HG03066 (cell line): Measurements from ENCODE around the gene TASOR2.
A peak's percentile ranks its signal among the peaks of the same experiment; 100 is the strongest.

ENCODE experiments used
- ATAC-seq: cut with Tn5 transposase; IDR thresholded peaks from one replicate; pipeline ENCODE4 v1.9.1; 2021; ENCODE audit warnings: low read depth; ENCODE audit not compliant: unreplicated experiment

TASOR2 gene

DNA sequence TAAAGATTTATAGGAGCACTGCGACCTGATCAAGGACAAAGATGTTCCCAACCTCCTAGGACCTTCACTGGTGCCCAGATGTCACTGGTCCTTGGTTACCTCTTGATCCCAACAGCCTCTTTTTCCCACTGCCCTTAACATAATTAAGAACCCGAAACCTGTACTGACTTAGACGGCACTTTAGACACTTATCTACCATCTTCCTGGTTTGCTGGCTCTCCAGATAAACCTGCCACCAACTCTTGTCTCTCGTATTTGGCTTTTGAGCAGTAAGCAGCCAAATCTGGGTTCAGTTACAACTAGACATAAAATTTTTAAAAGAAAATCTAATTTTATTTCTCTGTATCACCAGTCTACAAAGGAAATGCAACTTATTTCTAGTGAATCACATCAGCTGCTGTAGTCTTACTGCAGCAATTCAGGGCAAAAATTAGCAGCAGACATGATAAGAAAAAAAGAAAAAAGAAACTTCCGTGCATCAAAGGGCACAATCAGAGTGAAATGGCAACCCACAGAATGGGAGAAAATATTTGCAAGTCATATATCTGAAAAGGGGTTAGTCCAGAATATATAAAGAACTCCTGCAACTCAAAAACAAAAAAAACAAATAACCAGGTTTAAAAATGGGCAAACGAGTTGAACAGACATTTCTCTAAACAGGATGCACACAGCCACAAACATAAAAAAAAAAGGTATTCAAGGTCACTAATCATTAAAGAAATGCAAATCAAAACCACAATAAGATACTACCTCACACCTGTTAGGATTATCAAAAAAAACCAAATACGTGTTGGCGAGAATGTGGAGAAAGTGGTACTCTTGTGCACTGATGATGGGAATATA, 27.7 kb upstream of the TASOR2 start:
- no peak for ATAC-seq

- ATAC-seq, result no peak
Measured at GRCh38 chr10:5658871-5659618, 25.6 kb upstream of the TASOR2 start.

DNA sequence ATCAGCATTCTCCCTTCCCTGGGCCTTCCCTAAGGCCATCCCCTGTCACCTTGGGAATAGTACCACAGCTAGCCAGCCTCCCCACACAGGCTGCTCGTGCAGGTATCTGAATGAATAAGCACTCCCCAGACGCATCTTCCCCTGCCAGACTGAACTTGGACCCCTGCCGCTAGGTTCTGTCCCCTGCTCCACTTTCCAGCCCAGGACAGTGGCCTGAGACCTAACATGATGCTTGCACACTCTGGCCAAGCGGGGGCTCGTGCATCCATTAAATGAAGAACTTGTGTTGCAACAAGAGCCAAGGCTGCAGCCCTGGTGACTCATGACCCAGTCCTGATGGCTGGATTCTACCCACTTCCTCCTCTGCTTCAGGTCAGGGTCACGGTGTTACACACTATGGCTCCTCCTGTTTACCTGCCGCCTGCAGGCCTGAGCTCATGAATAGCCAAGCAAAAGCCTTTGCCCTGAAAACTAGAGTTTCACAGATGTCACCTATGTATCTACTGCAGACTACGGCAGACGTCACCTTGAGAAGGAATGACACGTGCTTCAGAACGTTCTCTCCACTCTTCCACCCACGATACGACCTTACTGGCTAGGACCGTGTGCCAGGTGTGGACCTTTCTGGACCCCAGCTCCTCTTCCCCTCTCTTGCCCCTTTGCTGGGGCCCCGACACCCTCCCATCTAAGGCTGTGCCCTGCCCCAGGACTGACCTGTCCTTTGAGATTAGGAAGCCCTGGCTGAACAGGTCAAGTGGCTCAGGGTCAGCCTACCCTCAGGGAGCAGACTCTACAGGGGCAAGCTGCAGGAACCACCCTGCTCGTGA, 24.7 kb upstream of the TASOR2 start:
- no peak for ATAC-seq

DNA sequence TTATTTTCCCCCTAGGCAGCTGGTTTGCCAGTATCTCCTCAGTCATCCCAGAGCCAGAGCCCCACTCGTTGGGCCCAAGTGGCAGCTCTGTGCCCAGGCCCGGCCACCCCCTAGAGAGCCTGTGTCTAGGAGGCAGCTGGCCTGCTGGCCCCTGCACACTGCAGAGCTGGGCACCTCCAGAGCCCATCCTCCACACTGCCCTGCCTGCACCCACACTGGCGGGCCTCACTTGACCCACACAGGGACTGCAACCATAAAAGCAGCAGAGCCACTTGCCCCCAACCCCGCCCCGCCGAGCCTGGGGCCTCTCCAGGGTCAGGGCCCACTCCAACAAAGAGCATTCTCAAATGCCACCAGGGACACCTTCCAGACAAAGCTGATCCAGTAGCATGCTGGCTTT, 23.6 kb upstream of the TASOR2 start:
- no peak for ATAC-seq

GRCh38 chr10:5662708-5663579, 21.7 kb upstream of the TASOR2 start:
- ATAC-seq, result no peak

GRCh38 chr10:5663692-5664427, 20.8 kb upstream of the TASOR2 start:
- no peak for ATAC-seq

DNA sequence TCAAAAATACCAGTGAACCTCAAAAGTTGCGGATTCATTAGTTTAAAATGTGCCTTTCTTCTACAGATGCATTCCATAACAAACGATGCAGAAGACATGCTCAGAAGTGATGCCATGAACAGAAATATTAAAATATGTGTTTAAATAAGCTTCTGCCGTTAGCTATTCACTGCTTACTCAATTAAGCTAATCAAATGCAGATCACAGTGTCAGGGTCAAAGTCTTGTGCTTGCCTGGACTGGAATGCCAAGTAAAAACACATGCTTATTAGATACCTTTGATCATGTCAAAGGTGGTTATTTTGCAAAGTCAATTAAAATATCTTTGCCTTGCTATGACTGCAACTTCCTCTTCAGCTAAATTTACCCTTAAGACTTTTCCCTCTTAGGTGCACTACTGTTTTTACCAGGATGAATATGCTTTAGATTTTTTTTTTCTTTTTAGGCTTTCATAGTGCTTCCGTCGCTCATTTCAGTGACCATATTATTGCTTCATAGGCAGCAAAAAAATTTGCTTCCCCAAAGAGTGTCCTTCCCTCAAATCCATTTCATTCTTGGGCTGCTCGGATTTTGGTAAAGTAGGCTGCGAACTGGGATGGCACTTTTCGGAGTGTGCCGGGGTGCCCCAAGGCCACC, 19.1 kb upstream of the TASOR2 start:
- ATAC-seq, result no peak

DNA sequence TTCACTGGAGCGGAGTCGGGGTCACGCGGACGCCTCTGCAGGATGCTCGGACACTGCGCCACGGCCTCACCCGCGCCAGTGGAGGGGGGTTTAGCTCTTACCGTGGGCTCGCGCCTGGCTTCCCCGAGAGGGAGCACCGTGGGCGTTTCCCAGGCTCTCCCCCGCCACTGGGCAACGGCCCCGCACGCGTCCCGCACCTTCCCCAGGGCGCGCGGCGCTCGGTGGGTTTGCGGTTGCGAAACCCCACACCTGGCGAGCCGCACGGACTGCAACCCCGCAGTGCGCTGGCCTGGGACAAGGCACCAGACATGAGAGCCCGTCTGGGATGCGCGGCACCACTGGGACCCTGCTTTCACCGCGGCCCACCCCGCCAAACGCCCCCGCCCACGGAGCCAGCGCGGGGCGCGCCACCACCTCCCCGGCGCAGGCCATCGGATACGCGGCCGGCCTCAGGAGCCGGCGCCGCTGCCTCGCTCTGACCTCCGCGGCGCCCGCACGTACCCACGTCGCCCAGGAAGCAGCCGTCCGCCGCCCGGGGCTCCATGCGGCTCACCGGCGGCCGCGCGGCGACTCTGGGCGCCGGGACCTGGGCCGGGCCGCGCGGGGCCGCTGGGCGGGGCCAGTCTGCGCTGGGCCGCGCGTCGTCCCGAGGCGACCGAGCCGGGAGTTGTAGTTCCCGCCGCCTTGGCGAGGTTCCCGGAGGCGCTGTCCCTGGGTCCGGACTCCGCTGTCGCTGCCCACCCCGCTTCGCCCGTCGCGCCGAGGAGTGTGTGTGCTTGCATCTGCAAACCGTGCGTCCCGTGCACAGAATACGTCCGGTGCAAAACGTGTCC, 18.4 kb upstream of the TASOR2 start, which contains the start of gene ASB13:
Gene ASB13 (minus strand): TSS at position 588 of the 833 bp plus-strand sequence. CDS start 44 bp downstream, at position 544.
- ATAC-seq, result peak; percentile 58

DNA sequence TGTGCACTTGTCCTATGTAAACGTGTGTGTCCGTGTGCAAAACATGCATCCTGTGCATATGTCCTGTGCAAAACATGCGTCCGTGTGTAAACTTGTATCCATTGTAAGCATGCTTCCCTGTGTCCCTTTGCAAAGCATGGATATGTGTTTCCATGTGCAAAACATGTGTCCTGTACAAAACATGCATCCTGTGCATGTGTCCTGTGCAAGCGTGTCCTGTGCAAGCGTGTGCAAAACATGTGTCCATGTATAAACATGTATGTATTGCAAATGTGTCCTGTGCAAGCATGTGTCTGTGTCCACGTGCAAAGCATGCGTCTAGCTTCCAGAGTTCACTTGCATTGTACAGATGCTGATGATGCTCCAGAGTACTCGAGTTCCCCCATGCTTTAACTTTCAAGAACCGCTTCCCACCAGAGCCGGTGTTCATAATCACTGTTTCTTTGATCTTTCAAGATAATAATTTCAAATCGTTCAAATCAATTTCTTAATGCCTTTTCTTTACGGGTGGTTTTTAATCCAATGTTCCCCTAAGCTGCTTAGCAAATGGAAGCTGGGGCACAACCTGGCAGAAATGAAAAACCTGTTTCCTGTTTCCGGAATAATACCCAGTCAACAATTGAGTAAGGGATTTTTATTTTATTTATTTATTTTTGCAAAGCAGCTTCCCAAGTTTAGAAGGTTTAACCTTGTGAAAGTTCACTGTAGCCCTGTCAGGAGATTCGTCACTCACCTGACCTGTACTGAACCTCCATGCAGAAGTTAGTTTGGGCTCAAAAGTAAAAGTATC, 17.6 kb upstream of the TASOR2 start:
- peak; percentile 27 for ATAC-seq

- no peak for ATAC-seq
Measured at GRCh38 chr10:5668429-5668828, 16.2 kb upstream of the TASOR2 start.

DNA sequence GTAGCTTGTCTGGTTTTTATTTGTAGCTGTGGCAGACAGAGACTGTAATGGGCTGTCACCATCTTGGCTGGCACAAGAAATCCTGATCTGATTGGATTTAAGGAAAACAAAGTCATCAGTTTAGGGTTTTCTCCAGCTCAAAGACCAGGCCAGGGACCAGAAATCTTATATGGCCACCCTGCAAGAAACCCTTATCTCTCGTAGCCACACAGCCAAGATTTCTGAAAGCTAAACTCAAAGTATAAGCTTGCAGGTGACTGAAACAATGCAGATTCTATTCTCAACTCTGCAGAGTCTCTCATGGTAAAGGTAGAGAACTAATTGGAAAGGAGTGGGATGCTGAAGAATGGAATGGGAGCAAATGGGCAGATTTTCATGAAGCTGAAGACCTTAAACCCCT, 15.0 kb upstream of the TASOR2 start:
- no peak for ATAC-seq

- ATAC-seq, result no peak
Measured at GRCh38 chr10:5670662-5671375, 13.8 kb upstream of the TASOR2 start.

- ATAC-seq, result no peak
Measured at GRCh38 chr10:5678397-5679036, 6.1 kb upstream of the TASOR2 start.

- ATAC-seq, result no peak
Measured at GRCh38 chr10:5679037-5679435, 5.6 kb upstream of the TASOR2 start.

- no peak for ATAC-seq
Measured at GRCh38 chr10:5679606-5680005, 5.0 kb upstream of the TASOR2 start.

- ATAC-seq, result no peak
Measured at GRCh38 chr10:5681930-5682329, 2.7 kb upstream of the TASOR2 start.
